ENCODE data around the gene PTPRG.

The PTPRG gene

DNA sequence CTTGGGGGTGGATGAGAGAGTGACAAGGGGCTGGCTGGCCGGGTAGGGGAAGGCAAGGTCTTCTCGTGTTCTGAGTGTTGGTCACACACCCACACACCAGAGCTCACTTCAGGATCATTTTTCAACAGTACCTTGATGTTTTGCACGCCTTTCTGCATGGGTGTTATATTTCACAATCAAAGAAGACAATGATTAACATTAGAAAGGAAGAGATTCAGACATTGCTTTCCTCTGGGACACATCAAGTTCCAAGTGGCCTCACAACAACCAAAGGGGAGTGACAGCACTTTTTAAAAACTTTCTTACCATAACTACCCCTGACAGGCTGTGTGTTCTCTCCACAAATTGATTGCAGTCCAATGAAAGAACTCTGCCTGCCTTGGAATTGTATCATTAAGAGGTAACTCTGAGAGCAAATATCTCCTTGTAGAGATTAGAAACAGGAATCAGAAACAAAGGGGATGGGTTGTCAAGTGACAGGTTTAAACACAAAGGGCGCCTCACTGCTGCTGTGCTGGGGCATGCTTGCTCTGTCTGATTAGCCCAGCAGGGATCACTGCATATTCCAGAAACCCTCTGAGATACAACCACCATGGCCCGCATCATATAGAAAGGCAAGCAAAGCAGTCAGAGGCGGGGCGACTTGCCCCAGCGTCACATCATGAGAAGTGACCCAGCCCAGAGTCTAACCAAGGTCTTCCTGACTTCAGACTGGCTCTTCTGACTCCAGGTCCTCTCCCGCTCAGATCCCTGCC lies 581.1 kb downstream of the PTPRG start:
- DNase-seq, result no peak

DNA sequence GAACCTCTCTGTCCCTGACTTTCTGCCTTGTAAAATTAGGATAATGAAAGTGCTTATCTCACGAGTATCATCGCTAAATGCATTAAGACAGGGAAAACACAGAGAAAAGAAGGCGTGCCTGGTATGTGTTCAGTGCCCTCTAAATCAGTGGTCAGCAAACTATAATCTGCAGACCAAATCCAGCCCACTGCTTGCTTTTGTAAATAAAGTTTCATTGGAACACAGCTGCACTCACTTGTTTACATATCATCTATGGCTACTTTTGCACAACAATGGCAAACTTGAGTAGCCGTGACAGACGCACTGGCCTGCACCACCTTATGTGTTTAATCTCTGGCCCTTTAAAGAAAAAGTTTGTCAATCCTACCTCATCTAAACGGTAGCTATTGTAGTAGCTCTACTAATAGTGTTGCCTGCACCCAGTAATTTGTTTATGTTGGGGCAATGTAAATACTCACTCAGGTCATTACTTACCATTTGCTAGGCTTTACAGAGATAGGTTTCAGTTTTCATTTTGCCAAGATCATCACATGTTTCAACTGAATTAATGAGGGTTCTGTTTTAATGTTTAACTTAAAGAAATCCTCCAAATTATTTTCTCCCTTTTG lies 582.6 kb downstream of the PTPRG start:
- no peak for DNase-seq

DNA sequence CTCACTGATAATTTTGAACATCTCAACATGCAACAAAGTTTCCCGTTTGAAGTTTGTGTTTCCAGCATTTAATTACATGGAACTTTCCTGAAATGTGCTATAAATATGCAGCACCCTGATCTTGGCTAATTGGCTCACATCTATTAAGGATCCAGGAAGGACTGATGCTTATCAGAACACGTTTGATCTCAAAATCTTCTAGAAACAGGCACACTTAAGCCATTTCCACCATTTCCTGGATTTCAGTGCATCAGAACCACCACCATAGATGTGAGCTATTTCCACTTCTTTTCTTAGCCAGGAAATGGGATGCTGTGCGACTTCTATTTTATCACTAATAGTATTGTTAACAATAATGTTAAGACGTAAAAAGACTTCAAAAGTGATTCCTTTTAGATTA lies 583.1 kb downstream of the PTPRG start:
- no peak for DNase-seq

DNA sequence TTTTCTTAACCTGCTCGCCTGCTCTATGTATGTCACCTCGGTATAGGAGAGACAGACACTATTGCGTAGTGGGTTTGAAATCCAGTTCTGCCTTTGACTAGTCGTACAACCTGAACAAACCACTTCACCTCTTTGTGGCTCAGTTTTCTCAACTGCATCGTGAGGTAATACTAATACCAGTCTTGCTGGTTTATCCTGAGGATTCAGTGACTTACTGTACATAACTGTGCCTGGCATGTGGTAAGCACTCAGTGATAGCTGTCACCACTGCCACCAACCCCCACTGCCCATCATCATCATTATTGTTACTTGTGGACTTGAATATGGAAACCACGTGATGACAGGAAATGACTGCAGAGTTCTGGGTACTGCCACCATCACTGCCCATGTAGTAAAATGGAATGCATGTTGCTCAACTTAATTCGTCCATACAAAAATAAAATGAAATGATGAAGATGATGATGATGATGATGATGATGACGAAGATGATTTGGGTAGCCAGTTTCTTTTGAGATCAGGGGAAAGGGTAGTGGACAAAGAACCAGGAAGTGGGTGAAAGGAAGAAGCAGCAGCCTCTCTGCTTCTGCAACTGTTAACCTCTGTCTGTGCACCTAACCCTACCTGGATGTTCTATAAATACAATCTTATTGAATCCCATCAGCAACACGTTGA lies 583.9 kb downstream of the PTPRG start:
- DNase-seq, result no peak

DNA sequence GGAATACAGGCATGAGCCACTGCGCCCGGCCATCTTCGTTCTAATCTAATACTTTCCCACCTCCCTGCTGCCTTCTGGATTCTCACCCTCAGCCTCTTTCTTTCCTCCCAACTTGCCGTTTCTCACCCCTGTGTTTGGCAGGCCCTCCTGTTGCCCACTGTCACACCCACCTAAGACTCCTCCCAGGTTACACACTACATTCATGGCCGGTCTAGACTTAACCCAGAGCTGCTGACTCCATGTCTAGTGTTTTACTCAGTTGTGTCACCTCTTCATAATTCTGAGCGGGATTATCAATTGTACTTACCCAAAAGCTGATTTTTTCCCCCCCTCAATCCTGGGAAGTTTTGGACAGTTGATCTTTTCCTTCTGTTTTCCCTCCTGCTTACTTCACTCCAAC lies 588.2 kb downstream of the PTPRG start:
- no peak for DNase-seq

DNA sequence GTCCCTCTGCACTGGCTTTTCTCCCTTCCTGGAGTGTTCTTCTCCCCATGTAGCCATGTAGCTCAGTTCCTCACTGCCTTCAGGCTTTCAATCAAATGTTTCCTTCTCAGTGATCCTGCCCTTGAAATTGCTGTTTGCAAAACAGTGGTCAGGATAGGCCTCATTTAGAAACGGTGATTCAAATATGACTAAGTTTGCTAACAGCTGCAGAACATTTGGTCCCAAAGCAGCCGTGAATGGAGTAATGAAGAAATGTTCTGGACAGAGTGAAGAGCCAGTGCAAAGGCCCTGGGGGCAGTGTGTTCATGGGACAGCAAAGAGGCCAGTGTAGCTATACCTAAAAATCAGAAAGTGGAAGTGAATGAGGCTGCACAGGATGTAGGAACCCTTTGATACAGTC lies 588.6 kb downstream of the PTPRG start:
- no peak for DNase-seq

DNA sequence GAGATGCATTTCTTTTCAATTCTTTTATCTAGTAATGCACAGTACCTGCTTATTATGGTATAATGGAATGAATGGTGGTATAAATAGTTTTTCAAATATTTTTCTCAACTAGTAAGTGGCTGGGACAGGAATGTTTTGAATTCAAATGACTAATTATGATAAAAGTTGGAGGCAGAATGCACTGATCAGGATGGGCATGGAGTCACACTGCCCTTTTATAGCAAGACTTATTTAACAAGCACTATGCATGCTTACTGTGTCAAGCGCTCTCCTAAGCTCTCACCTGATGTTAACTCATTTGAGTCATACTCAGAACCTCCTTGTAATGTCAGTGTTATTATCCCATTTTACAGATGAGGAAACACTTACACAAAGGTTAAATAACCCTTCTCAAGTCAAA lies 590.2 kb downstream of the PTPRG start:
- DNase-seq, result no peak

DNA sequence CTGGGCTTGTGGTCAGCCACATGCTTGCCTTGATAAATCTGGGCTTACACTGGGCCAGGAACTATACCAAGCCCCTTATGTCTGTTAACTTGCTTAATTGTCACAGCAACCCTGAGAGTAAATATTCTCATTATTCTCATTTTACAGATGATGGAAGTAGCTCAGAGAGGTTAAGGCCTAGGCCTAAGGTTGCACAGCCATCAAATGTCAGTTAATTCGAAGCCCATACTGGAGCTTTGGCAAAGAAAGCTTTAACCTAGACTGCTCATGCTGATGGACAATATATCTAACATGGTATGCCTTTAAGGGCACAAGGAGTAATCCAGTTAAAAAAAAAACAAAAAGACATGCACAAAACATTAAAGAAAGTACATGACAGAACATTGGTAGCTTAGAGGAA lies 591.9 kb downstream of the PTPRG start:
- DNase-seq, result no peak

DNA sequence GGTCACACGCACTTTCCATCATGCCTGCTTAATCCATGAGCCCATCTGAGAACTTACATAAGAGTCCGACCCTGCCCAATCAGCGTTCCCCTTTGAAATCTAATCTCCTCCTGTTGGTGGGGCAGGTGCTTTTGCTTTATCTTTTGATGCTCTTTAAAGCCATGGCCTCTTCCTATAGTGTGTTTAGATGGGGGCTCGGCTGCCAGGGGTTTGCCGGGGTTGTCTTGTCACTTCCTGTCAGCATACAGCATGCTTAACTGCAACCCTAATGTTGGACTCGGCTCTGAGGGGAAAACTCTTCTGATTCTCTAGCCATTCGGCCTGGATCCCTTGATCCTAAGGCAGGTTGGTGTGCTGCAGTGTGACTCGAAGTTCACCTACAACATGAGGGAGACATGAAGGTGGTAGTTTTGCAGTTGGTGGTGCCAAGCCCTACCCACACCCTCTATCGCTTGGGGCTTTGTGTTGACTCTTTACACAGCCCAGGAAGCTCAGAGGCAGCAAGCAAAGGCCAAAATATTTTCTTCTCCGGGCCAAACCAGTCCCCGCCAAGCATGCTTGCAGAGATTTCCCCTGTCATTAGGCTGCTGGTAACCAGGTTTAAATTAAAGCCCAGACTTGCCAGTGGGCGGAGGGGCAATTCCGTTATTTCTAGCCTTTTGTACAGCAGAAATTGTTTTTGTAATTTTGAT lies 593.2 kb downstream of the PTPRG start:
- DNase-seq, result no peak

DNA sequence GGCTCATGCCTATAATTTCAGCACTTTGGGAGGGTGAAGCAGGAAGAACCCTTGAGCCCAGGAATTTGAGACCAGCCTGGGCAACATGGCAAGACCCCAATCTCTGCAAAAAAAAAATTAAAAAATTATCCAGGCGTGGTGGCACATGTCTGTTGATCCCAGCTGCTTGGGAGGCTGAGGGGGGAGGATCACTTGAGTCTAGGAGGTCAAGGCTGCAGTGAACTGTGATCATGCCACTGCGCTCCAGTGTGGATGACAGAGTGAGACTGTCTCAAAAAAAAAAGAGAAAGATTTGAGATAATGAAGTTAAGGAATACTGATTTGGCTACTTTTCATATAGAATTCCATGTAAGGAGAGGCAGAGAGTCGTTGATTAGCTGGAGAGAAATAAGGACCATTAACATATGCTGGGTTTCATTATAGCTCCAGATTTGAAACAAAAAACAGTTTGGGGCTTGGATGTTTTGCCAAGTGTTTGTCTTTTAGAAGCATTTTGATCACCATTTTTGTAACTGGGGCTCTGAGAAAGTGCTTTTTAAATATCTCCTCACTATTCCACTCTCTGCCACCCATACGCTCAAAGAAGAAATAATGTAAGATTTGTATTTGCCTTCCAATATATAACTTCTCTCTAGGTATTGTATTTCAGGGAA lies 597.8 kb downstream of the PTPRG start:
- no peak for DNase-seq

DNA sequence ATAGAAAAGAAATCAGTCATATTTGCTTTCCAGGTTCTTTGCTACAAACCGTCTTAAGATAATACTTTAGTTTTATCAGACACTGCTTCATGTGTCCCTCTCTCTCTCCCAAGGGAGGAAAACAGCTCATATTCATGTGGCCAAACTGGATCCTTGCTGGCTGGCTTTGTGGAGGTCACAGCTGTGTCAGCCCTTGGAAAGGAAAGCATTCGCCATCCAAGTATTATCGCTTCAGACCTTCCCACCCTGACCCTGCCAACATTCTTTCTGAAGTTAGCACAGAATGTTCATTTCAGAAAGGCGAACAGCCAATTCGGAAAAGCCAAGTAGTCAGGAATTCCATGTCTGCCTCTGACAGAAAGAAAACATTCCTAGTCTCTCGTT lies 598.3 kb downstream of the PTPRG start:
- no peak for DNase-seq

DNA sequence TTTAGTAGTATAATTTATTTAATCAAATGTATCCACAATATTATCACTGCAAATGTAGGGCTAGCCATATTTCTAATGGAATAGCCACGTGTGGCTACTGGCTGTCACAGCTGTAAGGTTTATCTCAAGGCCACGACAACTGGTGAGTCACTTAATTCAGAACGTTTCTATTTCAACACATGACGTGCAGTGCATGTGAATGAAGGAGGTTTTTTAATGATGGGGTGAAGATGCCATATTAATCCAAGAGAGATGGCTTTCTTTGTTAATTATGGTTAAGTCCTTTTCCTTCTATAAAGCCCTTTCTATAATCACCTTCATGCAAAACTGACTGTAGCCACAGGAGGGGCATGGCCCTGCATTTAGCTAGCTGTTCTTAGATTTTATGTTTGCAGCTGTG lies 600.0 kb downstream of the PTPRG start:
- DNase-seq, result no peak

DNA sequence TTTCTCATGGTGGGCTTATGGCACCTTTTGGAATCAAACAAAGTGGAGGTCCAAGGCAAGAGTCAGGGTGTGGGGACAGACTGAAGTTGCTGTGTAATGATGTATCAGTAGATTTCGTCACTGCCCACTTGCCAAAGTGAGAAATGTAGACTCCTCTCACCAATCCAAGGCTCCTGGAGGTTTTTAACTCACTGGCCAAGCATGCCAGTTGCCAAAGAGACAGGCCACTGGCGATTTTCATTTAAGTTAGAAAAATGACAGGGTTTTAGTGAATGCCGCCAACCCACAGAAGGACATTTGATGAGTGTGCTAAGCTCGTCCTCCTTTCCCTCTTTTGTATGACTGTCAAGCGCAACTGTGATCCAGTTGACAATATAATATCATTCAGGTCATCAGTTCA lies 602.8 kb downstream of the PTPRG start:
- DNase-seq, result no peak

DNA sequence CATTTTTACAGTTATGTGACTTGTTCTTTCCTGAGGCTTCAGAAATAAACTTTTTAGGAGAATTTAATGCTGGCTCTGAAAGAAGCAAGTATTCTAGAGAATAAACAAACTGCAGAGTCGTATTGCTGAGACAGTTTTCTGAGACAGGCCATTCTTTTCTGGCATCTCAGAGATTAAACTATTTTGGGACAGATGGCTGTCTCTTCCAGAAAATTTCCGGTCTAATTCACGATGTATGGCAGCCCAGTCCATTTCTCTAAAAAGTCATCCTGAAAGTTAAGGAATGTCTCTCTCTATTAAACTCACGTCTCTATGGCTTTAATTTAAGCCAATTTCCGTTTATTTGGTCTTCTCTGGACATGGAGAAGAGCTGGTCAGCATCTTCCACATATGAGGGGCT lies 603.4 kb downstream of the PTPRG start:
- DNase-seq, result no peak

DNA sequence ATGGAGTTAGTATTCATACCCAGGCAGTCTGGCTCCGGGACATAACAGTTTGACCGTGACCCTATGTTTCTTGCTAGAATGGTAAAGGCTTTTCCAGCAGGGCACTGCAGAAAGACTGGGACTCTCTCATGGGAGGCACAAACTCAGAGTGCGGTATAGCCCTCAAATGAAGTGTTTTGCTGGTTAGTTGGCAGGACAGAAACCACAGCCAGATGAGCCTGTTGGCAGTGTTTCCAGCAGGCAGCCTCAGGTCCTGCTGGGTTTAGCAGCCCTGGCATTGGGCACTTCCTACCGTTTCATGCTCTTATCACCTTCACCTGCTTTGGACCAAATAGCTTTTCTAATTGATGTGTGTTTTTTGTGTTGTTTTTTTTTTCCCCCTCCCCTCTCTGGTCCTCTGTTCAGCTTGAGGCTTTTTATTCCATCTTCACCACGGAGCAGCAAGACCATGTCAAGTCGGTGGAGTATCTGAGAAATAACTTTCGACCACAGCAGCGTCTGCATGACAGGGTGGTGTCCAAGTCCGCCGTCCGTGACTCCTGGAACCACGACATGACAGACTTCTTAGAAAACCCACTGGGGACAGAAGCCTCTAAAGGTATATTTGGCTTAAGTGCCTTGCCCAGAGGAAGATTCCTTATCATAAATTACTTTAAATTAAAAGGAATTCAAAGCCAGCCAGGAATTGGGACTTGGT lies 606.3 kb downstream of the PTPRG start:
- DNase-seq, result no peak

DNA sequence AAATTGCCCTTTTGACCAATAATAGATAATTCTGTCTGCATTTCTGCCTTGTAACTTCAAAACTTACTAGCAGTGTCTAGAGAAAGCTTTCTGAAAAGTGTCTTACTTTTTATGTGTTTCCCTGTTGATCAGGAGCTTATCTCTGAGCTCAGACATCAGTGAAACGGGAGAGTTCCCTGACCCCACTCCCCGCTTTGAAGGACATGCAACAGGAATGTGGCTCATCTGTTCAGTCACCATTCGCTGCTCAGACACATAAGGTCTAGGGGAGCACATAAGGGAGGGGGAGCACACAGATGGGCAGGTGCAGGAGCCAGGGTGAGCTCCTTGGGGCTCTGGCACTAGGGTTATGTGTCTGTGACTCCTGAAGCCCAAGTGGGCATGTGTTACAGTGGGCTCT lies 607.0 kb downstream of the PTPRG start:
- no peak for DNase-seq

DNA sequence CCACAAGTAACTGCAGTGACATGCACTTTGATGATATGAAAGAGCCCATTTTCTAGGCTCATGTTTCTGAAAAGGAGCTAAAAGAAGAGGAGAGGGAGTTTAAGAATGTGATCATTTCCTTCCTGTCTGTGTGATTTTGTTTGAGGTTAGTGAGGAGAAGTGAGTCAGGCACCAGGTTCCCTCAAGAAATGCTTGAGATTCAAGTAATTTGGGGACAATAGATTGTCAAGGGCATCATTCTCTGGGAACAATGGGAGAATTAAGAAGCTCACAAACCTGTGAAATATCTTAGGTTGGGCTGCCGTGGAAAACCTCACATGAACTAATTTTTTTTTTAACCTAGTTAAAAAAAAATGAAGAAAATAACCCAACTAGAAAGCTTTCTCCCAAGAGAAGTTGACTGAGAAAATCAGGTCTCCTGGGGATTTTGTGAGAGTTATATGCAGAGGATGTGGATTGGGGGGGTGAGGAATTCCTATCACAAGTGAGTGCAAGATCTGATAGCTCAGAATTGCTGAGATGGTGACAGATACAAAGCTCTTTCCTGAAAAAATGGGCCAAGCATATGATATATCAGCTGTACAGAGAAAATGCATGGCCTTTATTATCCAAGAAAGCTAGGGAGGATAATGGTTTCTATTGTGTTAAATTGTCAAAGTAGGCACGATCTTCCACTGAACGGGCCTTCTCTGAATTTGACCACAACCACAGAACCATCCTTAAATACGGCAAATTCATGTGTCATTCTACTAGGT lies 608.7 kb downstream of the PTPRG start:
- no peak for DNase-seq

DNA sequence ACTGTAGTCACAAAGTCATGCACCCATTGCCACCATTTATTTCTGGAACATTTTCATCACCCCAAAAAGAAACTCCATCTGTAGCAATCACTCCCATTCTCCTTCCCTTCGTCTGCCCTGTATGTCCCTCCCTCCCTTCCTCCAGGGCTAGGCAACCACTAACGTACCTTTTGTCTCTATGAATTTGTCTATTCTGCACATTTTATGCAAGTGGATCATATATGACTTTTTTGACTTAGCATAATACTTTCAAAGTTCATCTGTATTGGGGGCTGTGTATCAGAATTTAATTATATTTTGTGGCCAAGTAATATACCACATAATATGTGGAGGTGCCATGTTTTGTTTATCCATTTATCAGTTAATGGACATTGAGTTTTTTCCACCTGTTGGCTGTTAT lies 610.4 kb downstream of the PTPRG start:
- no peak for DNase-seq

DNA sequence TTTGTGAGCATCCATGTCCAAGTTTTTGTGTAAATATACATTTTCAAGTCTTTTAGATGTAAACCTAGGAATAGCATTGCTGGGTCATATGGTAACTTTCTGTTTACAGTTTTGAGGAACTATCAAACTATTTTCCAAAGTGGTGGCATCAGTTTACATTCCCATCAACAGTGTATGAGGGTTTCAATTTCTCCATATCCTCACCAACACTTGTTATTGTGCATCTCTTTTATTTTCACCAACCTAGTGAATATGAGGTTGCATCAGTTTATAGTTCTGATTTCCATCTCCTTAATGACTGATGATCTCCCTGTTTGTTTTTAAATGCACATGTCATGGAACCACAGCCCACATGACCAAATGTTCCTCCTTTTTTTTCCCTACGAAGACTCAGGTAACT lies 610.8 kb downstream of the PTPRG start:
- no peak for DNase-seq

DNA sequence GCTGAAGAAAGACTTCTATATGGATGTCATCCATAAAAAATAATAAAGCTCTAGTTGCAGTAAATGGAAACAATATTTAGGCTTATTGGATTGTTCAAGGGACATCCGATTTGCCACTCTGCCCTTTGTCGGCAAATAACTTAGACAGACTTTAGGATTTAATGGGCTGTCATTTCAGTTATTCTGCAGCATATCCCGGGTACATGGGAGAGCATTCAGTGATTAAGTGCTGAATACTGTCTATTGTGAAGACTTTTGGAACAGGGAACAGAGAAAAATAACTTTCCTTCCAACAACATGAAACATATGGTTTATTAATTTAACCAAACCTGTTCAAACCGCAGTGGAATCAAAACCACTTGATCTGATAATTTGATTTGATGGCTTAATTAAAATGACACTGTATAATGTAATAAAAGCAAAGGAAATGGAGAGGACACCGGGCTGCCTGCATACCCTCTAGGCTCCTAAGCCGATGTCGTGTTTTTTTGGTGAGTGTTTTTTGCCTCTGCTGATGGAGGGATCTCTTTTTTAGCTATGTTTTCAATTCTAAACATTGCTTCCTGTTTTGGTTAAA lies 612.7 kb downstream of the PTPRG start:
- DNase-seq, result no peak

DNA sequence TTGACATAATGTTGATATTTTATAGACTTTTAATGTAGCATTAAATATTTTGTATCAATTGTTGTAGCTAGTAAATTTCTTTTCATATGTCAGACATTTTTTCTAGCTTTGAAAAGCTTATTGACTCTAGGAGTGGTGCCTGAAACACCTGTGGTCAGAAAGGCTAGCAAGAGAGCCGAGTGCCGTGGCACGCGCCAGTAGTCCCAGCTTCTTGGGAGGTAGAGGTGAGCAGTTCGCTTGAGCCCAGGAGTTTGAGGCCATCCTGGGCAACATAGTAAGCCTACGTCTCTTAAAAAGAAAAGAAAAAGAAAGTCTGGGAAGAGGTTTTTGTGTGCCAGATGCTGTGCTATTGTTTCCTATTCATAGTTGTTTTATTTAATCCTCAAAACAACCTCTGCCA lies 613.8 kb downstream of the PTPRG start:
- DNase-seq, result no peak

DNA sequence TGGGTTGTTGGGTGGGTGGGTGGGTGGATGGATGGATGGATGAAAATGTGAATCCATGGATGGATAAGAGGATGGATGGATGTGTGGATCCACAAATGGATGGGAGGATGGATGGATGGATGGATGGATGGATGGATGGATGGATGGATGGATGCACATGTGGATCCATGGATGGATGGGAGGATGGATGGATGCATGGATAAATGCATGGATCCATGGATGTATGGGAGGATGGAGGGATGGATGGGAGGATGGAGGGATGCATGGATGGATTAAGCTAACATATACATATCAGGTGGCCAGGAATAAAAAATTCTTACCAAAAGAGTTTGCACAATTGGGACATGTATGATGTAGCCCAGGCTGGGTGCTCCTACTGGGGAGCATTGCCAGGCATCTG lies 616.7 kb downstream of the PTPRG start:
- no peak for DNase-seq

Measured in CD4-positive, alpha-beta T cell treated with Interleukin-12 subunit alpha and Interleukin-12 subunit beta, for 1 hour (primary cell).